ENCODE measurements around the gene ZNF185.

Gene ZNF185

GRCh38 chrX:152865232-152865920 is 32.5 kb upstream of the ZNF185 start:
- Histone ChIP-seq H3K4me3 (ENCODE audit: low read depth, low read length) (no peak overlapping the region), H3K27me3 (replicated peaks) (no peaks in the 10 kb centered on the region), H3K36me3 (replicated peaks) (peaks cover 3% of the 10 kb centered on the region), H3K27ac (no peak overlapping the region)
- in situ Hi-C loops (cut with HindIII; ENCODE audit: low pct_ligation_motif_present, low sequenced_read_pairs) = no loop called here
- TF ChIP-seq CTCF (IDR thresholded peaks at IDR 0.05; ENCODE audit: low read depth, low read length, missing control alignments) = no peak
- DNase-seq = no peak

GRCh38 chrX:152866386-152866785 is 31.5 kb upstream of the ZNF185 start:
- Histone ChIP-seq H3K27me3 (replicated peaks) (no peaks in the 10 kb centered on the region), H3K4me3 (ENCODE audit: low read depth, low read length) (no peak overlapping the region), H3K36me3 (replicated peaks) (peaks cover 3% of the 10 kb centered on the region), H3K27ac (no peak overlapping the region)
- no peak for DNase-seq
- in situ Hi-C loops (cut with HindIII; ENCODE audit: low pct_ligation_motif_present, low sequenced_read_pairs) = no loop called here
- TF ChIP-seq CTCF (IDR thresholded peaks at IDR 0.05; ENCODE audit: low read depth, low read length, missing control alignments) = no peak

GRCh38 chrX:152869972-152870371 is 27.9 kb upstream of the ZNF185 start:
- Histone ChIP-seq H3K27me3 (replicated peaks) (no peaks in the 10 kb centered on the region), H3K4me3 (ENCODE audit: low read depth, low read length) (no peak overlapping the region), H3K27ac (no peak overlapping the region), H3K36me3 (replicated peaks) (peaks cover 3% of the 10 kb centered on the region)
- in situ Hi-C loops (cut with HindIII; ENCODE audit: low pct_ligation_motif_present, low sequenced_read_pairs) = no loop called here
- TF ChIP-seq CTCF (IDR thresholded peaks at IDR 0.05; ENCODE audit: low read depth, low read length, missing control alignments) = no peak
- no peak for DNase-seq

GRCh38 chrX:152871260-152871659 is 26.6 kb upstream of the ZNF185 start:
- H3K27ac ChIP-seq = no peak overlapping the region
- no peaks in the 10 kb centered on the region for H3K27me3 ChIP-seq (replicated peaks)
- TF ChIP-seq CTCF (IDR thresholded peaks at IDR 0.05; ENCODE audit: low read depth, low read length, missing control alignments) = no peak
- peaks cover 3% of the 10 kb centered on the region for H3K36me3 ChIP-seq (replicated peaks)
- in situ Hi-C loops (cut with HindIII; ENCODE audit: low pct_ligation_motif_present, low sequenced_read_pairs) = no loop called here
- no peak for DNase-seq
- no peak overlapping the region for H3K4me3 ChIP-seq (ENCODE audit: low read depth, low read length)

- Histone ChIP-seq H3K4me3 (ENCODE audit: low read depth, low read length) (no peak overlapping the region), H3K36me3 (replicated peaks) (peaks cover 3% of the 10 kb centered on the region), H3K27ac (no peak overlapping the region), H3K27me3 (replicated peaks) (no peaks in the 10 kb centered on the region)
- no peak for TF ChIP-seq CTCF (IDR thresholded peaks at IDR 0.05; ENCODE audit: low read depth, low read length, missing control alignments)
- DNase-seq = no peak
- in situ Hi-C loops (cut with HindIII; ENCODE audit: low pct_ligation_motif_present, low sequenced_read_pairs) = no loop called here
These were observed 25.3 kb upstream of the ZNF185 start for GRCh38 chrX:152872522-152872921.

GRCh38 chrX:152873361-152873760 is 24.5 kb upstream of the ZNF185 start:
- Histone ChIP-seq H3K4me3 (ENCODE audit: low read depth, low read length) (no peak overlapping the region), H3K27ac (no peak overlapping the region), H3K36me3 (replicated peaks) (no peaks in the 10 kb centered on the region), H3K27me3 (replicated peaks) (no peaks in the 10 kb centered on the region)
- no peak for DNase-seq
- in situ Hi-C loops (cut with HindIII; ENCODE audit: low pct_ligation_motif_present, low sequenced_read_pairs) = no loop called here
- TF ChIP-seq CTCF (IDR thresholded peaks at IDR 0.05; ENCODE audit: low read depth, low read length, missing control alignments) = no peak

Measured in brain microvascular endothelial cell (primary cell).